NCI-H510A treated with DMSO at 0.1 percent for 48 hours (cell line): ENCODE data around the gene PI4KB.

Source experiments
- DNase-seq: peaks from one replicate; lab custom pipeline; 2025; lab: John Stamatoyannopoulos, UW

Gene PI4KB

DNA sequence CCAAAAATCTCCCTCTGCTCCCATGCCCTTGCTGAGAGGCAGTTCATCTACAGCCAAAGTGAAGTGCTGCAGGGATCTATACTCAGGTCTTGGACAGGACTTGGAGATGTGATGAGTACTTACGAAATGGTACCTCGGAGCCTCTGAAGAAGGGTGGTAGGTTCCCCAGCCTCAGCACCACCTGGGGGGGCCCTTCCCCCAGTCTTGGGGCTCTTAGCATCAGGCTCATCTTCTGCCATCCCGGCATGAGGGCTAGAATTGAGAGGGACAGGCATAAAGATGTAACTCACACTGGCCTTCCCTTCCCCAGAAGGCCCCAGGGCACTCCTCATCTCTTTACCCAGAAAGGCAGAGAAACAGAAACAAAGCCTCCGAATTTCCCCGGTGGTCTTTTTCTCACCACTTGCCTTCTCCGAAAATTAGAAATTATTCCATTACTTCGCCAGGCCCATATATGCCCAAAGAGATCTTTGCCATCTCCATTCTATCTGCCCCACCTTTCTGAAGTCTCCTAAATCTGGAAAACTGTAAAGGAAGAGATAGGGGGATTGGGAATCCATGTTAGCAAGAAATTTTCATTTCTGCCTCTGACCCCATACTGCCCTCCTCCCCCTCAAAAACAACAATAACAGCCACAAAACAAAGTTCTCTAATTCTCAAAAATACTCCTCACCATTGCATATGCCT, 19.0 kb upstream of the PI4KB start:
- DNase-seq: no peak

DNA sequence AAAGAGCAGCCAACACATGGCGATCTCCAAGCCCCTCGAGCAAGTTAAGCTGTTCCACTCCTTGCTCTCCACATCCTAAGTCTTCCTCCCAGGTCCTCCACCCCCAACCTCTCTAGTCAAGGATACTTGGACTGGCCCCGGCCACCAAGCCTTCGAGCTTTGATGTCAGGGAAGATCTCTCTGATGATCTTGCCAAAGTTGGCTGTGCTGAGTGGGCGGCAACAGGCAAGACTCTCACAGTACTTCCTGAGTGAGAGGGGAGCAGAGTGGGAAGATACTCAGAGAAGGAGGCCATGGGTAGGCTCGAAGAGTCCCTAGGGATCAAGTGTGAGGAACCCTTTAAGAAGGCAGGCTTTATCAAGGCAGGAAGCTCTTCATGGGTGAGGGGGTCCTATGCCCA, 17.1 kb upstream of the PI4KB start:
- DNase-seq: no peak

GRCh38 chr1:151343587-151343986, 16.4 kb upstream of the PI4KB start:
- no peak for DNase-seq

- no peak for DNase-seq
Measured at GRCh38 chr1:151342569-151342968, 15.4 kb upstream of the PI4KB start.

GRCh38 chr1:151342021-151342420, 14.8 kb upstream of the PI4KB start:
- no peak for DNase-seq

- peak; percentile 88 for DNase-seq
Measured at GRCh38 chr1:151340870-151341754, 13.9 kb upstream of the PI4KB start.

DNA sequence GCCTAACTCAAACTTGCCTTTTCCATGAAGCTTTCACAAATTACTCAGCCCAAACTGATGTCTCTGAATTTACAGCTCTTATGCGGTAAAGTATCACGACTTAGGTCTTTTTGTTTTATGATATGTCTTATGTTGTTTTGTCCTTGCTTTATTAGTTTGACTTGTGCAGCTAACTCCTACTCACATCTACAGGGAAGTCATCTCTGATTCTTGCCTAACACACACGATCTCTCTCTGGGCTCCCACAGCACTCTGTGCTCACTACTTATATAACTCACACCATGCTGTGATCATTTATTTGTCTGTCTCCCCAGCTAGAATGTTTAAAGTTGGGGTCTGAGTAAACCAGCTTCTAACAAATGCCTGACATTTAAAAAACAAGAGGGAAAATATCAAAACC, 9.3 kb upstream of the PI4KB start:
- DNase-seq: no peak

DNA sequence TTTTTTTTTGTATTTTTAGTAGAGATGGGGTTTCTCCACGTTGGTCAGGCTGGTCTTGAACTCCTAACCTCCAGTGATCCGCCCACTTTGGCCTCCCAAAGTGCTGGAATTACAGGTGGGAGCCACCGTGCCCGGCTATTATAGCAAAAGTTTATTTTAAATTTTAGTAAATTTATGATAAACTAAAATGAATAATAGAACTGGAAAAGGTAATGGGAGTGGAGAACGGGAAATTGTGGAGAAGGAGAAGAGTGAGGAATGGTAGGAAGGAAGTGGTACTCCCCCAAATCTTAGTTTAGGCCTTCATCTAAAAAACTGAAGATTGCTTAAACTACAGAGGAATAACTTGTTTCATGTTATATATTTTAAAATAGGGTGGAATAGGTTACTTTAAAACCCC, 7.6 kb upstream of the PI4KB start:
- DNase-seq: no peak

- peak; percentile 60 for DNase-seq
Measured at GRCh38 chr1:151327903-151328674, 873 bp upstream of the PI4KB start.

DNA sequence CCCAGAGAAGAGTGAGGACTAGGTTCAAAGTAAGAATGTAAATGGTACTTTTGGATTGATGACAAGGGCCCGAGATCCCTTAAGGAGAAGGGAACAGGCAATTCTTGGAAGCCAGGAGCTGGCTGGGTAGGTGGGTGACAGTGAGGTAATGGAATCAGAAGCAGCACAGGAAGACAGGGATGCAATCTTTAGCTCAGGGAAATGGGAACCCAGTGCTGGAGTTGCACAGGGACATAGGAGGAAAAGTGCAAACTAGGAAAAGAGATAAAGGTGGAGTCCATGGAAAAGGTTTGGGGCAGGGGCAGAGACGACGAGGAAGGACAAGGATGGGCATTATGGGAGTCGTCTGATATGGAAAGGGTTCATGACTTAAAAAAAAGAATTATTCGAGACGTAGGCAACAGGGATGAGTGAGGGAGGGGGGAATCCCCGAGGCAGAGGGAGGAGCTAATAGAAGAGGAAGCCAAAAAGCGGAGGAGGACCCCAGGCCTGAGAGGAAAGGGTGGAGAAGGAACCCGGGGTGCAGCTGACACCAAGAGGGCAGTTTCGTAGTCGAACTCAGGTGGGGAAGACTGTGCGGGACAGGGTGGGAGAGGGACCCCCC, 495 bp downstream of the PI4KB start:
- DNase-seq: no peak

GRCh38 chr1:151325646-151326429, 1.4 kb downstream of the PI4KB start:
- no peak for DNase-seq

- DNase-seq: no peak
Measured at GRCh38 chr1:151325231-151325630, 2.0 kb downstream of the PI4KB start.

GRCh38 chr1:151324390-151324930, 2.8 kb downstream of the PI4KB start:
- DNase-seq: no peak

GRCh38 chr1:151318975-151319374, 8.2 kb downstream of the PI4KB start:
- no peak for DNase-seq

DNA sequence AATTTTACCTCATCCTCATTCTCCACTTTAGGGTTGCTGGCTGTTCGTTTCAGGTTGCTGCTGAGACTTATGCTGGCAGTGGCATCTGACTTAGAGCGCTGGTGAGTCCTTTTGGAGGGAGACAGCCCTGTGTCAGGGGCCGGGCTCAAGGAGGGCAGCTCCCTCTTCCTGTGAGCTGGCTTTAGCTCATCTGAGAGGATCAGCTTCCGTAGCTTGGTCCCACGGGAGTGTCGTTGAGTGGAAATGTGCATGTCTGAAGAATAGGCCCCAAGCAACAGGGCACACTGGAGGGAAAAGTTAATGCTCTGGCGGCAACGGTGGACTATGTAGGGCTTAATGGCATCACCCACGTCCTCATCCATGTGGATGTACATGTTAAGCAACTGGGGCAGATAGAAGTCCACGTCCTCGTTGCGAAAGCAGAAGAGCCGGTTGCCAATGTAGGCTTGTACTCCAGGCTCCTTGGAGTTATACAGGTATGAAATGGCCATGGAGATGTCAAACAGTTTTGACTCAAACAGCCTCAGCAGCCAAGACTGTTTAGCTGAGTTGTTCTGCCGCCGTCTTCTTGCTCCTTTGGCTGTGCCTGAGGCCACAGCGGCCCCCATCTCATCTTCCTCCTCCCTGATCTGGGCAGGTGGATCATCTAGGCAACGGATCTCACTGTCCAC, 11.5 kb downstream of the PI4KB start:
- DNase-seq: no peak

GRCh38 chr1:151314137-151314875, 12.9 kb downstream of the PI4KB start:
- no peak for DNase-seq

GRCh38 chr1:151313501-151313900, 13.7 kb downstream of the PI4KB start:
- no peak for DNase-seq

DNA sequence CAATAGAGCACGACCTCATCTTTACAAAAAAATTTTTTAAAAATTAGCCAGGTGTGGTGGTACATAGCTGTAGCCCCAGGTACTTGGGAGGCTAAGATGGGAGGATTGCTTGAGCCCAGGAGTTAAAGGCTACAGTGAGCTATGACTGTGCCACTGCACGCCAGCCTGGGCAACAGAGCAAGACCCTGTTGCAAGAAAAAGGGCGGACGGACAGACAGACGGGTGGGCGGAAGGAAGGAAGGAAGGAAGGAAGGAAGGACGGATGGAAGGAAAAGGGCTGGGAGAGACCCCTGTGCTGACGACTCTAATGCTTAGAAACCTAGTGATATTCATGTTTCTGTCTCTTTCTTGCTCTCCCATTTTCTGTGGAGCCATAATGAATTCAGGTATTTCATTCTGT, 14.4 kb downstream of the PI4KB start:
- DNase-seq: no peak

- DNase-seq: no peak
Measured at GRCh38 chr1:151312411-151312810, 14.8 kb downstream of the PI4KB start.
